WTC11 (cell line): Measurements from ENCODE around the gene SLC5A2. TPM values are rescaled to one million over a fixed set of nuclear protein-coding genes. Genes with fewer than 3 reads are reported as not detected.

Source experiments
- ATAC-seq: fragments of 200-7000 bp; cut with Tn5 transposase; 2 replicates; pipeline ENCODE4 v1.10.0; 2021; ENCODE audit warnings: mild to moderate bottlenecking, moderate library complexity
- CTCF ChIA-PET: fragments of 300-600 bp; sonication (Branson Sonifier 250); formaldehyde crosslinking; loops from one replicate; lab custom pipeline; 2021; ENCODE audit warnings: antibody characterized with exemption; lab: Charles Lee
- POLR2A ChIA-PET: fragments of 350-600 bp; sonication (Branson Sonifier 250); formaldehyde crosslinking; loops from one replicate; lab custom pipeline; 2021; ENCODE audit warnings: antibody characterized with exemption; lab: Charles Lee
- DNase-seq: peaks from one replicate; pipeline ENCODE4 v3.0.0; 2021; ENCODE audit warnings: low spot score
- H3K27ac Mint-ChIP-seq: 2 replicates; pipeline ENCODE4 v1.8.0; 2021; ENCODE audit warnings: mixed read lengths
- H3K27me3 Mint-ChIP-seq: 2 replicates; pipeline ENCODE4 v1.8.0; 2021; ENCODE audit warnings: low read depth, mild to moderate bottlenecking, moderate library complexity, mixed read lengths
- H3K36me3 Mint-ChIP-seq: 2 replicates; pipeline ENCODE4 v1.8.0; 2021; ENCODE audit warnings: mixed read lengths
- H3K4me1 Mint-ChIP-seq: 2 replicates; pipeline ENCODE4 v1.8.0; 2022; ENCODE audit warnings: mixed read lengths
- H3K4me3 Mint-ChIP-seq: 2 replicates; pipeline ENCODE4 v1.8.0; 2021; ENCODE audit warnings: mild to moderate bottlenecking, moderate library complexity, mixed read lengths
- H3K9me3 Mint-ChIP-seq: 2 replicates; pipeline ENCODE4 v1.8.0; 2021; ENCODE audit warnings: mixed read lengths
- ELF4 ChIP-seq: sonication (generic); formaldehyde crosslinking; IDR thresholded peaks from 2 replicates; pipeline ENCODE4 v1.8.1; 2022; ENCODE audit warnings: low read depth, mild to moderate bottlenecking, moderate library complexity, missing genetic modification reagents
- FOXK1 ChIP-seq: sonication (generic); formaldehyde crosslinking; IDR thresholded peaks from 2 replicates; pipeline ENCODE4 v1.8.0; 2022; ENCODE audit warnings: mild to moderate bottlenecking, moderate library complexity, missing genetic modification reagents
- NFATC4 ChIP-seq: fragments of 250-450 bp; sonication (Bioruptor Pico); IDR thresholded peaks from 2 replicates; pipeline ENCODE4 v1.9.0; 2021; ENCODE audit warnings: mild to moderate bottlenecking
- total RNA-seq: library from RNA; stranded (reverse); gene quantifications from 3 replicates; pipeline ENCODE4 v1.2.3, GENCODE V29; 2021
- TF ChIP-seq, protein P1 (sequence below): fragments of 250-450 bp; sonication (Bioruptor Pico); IDR thresholded peaks from 2 replicates; pipeline ENCODE4 v1.8.0; 2021; ENCODE audit warnings: mild to moderate bottlenecking
- TF ChIP-seq, protein P2 (sequence below): sonication (generic); formaldehyde crosslinking; IDR thresholded peaks from 2 replicates; pipeline ENCODE4 v1.8.0; 2022; ENCODE audit warnings: mild to moderate bottlenecking, missing genetic modification reagents
- TF ChIP-seq, protein P3 (sequence below): fragments of 250-450 bp; sonication (Bioruptor Pico); IDR thresholded peaks from 2 replicates; pipeline ENCODE4 v1.9.0; 2021; ENCODE audit warnings: mild to moderate bottlenecking
- TF ChIP-seq, protein P4 (sequence below): sonication (generic); formaldehyde crosslinking; IDR thresholded peaks from 2 replicates; pipeline ENCODE4 v1.8.1; 2022; ENCODE audit warnings: low read depth, missing genetic modification reagents, borderline replicate concordance
- TF ChIP-seq, protein P5 (sequence below): fragments of 250-450 bp; sonication (Bioruptor Pico); conservative IDR thresholded peaks from 2 replicates; pipeline ENCODE4 v1.9.0; 2021; ENCODE audit warnings: mild to moderate bottlenecking
- TF ChIP-seq, protein P6 (sequence below): sonication (generic); formaldehyde crosslinking; IDR thresholded peaks from 2 replicates; pipeline ENCODE4 v1.8.1; 2023; ENCODE audit warnings: mild to moderate bottlenecking, missing genetic modification reagents, moderate library complexity

SLC5A2 gene
- total RNA-seq, 1 experiment from 2014 or later: 0.83 TPM

DNA sequence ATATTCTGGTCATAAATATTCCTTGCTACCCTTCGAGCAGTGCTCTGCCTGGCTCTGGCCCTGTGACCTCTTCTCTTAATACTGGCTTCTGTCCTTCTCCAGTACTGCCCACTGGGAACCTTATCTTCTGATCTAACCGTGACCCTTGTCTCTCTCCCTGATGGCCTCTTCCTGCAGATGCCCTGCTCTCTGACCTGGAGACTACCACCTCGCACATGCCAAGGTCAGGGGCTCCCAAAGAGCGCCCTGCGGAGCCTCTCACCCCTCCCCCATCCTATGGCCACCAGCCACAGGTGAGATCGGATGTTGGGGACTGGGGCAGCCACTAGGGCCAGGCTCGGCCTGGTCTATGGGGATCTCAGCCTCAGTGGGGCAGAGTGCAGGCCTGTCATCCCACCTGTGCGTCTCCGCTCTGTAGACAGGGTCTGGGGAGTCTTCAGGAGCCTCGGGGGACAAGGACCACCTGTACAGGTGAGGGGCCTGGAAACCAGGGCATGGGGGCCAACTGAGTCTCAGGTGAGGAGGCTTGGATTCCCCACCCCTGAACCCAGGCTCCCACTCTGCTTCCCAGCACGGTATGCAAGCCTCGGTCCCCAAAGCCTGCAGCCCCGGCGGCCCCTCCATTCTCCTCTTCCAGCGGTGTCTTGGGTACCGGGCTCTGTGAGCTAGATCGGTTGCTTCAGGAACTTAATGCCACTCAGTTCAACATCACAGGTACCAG, 9.5 kb upstream of the SLC5A2 start (continued):
- TF ChIP-seq, protein P1, sequence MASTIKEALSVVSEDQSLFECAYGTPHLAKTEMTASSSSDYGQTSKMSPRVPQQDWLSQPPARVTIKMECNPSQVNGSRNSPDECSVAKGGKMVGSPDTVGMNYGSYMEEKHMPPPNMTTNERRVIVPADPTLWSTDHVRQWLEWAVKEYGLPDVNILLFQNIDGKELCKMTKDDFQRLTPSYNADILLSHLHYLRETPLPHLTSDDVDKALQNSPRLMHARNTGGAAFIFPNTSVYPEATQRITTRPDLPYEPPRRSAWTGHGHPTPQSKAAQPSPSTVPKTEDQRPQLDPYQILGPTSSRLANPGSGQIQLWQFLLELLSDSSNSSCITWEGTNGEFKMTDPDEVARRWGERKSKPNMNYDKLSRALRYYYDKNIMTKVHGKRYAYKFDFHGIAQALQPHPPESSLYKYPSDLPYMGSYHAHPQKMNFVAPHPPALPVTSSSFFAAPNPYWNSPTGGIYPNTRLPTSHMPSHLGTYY (CRISPR knock-in tag): no peak

DNA sequence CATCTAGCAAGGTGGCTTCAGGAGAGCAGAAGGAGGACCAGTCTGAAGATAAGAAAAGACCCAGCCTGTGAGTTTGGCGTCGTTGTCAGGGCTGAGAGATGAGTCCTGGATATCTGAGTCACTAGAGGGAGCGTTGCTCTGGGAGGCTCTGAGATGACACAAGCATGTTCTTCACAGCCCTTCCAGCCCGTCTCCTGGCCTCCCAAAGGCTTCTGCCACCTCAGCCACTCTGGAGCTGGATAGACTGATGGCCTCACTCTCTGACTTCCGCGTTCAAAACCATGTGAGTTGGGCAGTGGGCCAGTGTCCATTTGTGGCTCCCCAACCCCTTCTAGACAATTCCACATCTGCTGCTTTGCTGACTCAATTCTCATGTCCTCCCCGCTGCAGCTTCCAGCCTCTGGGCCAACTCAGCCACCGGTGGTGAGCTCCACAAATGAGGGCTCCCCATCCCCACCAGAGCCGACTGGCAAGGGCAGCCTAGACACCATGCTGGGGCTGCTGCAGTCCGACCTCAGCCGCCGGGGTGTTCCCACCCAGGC, 8.7 kb upstream of the SLC5A2 start:
- ATAC-seq (no peak), DNase-seq (no peak)
- POLR2A ChIA-PET: no interaction called here
- H3K27ac Mint-ChIP-seq: no peak overlapping the region
- H3K9me3 Mint-ChIP-seq: 0 out of 2 replicates have a peak, but pooled peaks cover 5% of the 10 kb centered on the region
- TF ChIP-seq, protein P2, sequence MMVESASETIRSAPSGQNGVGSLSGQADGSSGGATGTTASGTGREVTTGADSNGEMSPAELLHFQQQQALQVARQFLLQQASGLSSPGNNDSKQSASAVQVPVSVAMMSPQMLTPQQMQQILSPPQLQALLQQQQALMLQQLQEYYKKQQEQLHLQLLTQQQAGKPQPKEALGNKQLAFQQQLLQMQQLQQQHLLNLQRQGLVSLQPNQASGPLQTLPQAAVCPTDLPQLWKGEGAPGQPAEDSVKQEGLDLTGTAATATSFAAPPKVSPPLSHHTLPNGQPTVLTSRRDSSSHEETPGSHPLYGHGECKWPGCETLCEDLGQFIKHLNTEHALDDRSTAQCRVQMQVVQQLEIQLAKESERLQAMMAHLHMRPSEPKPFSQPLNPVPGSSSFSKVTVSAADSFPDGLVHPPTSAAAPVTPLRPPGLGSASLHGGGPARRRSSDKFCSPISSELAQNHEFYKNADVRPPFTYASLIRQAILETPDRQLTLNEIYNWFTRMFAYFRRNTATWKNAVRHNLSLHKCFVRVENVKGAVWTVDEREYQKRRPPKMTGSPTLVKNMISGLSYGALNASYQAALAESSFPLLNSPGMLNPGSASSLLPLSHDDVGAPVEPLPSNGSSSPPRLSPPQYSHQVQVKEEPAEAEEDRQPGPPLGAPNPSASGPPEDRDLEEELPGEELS (CRISPR knock-in tag): no peak
- TF ChIP-seq, protein P3, sequence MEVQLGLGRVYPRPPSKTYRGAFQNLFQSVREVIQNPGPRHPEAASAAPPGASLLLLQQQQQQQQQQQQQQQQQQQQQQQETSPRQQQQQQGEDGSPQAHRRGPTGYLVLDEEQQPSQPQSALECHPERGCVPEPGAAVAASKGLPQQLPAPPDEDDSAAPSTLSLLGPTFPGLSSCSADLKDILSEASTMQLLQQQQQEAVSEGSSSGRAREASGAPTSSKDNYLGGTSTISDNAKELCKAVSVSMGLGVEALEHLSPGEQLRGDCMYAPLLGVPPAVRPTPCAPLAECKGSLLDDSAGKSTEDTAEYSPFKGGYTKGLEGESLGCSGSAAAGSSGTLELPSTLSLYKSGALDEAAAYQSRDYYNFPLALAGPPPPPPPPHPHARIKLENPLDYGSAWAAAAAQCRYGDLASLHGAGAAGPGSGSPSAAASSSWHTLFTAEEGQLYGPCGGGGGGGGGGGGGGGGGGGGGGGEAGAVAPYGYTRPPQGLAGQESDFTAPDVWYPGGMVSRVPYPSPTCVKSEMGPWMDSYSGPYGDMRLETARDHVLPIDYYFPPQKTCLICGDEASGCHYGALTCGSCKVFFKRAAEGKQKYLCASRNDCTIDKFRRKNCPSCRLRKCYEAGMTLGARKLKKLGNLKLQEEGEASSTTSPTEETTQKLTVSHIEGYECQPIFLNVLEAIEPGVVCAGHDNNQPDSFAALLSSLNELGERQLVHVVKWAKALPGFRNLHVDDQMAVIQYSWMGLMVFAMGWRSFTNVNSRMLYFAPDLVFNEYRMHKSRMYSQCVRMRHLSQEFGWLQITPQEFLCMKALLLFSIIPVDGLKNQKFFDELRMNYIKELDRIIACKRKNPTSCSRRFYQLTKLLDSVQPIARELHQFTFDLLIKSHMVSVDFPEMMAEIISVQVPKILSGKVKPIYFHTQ (CRISPR knock-in tag): no peak
- no peak overlapping the region for H3K4me3 Mint-ChIP-seq
- H3K4me1 Mint-ChIP-seq: peaks cover 16% of the 10 kb centered on the region
- H3K36me3 Mint-ChIP-seq: no peaks in the 10 kb centered on the region
- H3K27me3 Mint-ChIP-seq: peaks cover 78% of the 10 kb centered on the region
- CTCF ChIA-PET: interaction anchor here (13.1 kb wide), 1 partner anchor 17 kb away, joined by 221 read pairs; the partner anchor contains the start of gene ARMC5

DNA sequence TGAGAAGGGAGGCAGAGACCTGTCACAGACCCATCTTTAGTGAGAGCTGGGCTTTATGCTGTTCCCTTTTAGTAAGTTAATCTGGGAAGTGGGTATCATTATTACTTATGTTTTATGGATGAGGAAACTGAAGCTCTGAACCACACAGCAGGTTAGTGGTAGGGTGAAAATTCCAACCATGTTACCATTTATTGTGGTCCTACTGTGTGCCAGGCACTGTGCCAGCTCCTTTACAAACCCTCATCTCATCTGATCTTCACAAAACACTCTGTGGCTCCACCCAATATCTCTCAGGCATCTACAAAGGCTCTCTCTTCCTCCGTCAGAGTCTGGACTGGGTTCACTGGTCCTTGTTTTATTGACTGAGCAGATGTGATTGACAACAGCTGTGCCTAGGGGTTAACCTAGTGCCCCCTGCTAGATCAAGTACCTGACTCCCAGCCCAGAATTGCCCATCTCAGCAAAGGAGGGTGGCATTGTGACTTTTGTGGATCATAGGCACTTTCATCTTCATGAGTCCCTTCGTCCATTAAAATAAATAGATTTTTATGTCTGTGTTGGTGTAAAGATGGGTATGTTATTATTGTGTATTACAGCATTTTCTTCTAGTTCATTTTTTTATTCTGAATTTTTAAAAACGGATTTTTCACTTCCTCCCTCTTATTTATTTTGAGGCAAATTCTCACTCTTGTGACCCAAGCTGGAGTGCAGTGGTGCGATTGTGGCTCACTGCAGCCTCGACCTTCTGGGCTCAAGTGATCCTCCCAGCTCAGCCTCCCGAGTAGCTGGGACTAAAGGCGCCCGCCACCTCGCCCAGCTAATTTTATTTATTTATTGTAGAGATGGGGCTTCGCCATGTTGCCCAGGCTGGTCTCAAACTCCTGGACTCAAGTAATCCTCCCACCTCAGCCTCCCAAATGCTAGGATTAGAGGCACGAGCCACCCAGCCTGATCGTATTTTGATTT, 7.9 kb upstream of the SLC5A2 start:
- H3K27ac Mint-ChIP-seq: no peak overlapping the region
- TF ChIP-seq FOXK1 (CRISPR knock-in tag): no peak
- TF ChIP-seq NFATC4 (CRISPR knock-in tag): no peak
- TF ChIP-seq, protein P4, sequence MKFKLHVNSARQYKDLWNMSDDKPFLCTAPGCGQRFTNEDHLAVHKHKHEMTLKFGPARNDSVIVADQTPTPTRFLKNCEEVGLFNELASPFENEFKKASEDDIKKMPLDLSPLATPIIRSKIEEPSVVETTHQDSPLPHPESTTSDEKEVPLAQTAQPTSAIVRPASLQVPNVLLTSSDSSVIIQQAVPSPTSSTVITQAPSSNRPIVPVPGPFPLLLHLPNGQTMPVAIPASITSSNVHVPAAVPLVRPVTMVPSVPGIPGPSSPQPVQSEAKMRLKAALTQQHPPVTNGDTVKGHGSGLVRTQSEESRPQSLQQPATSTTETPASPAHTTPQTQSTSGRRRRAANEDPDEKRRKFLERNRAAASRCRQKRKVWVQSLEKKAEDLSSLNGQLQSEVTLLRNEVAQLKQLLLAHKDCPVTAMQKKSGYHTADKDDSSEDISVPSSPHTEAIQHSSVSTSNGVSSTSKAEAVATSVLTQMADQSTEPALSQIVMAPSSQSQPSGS (CRISPR knock-in tag): no peak
- no peak for TF ChIP-seq ELF4 (CRISPR knock-in tag)
- TF ChIP-seq, protein P5, sequence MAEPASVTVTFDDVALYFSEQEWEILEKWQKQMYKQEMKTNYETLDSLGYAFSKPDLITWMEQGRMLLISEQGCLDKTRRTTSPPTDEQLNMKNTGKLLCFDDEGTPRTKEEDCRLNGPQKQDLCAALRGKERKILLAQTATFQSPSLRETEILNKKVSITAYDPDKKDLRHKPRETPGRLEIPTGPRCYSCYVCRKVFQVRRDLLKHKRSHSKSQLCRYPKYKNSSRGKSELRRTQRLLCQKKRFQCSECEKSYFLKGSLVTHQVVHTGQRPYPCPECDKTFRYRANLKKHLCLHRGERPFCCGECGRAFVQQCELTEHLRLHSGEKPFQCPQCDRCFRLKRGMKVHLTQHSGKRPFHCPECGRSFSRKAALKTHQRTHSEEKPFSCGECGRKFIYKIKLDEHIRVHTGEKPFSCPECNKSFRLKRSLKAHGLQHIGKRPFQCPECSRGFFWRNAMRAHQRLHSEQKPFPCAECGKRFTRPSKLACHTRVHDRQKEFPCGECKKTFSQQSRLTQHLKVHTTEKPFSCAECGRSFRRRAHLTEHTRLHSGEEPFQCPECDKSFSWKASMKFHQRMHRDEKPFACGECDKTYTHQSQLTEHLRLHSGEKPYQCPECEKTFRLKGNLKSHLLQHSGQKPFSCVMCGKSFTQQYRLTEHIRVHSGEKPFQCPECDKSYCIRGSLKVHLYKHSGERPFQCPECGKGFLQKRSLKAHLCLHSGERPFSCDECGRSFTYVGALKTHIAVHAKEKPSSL (CRISPR knock-in tag): no peak
- TF ChIP-seq, protein P6, sequence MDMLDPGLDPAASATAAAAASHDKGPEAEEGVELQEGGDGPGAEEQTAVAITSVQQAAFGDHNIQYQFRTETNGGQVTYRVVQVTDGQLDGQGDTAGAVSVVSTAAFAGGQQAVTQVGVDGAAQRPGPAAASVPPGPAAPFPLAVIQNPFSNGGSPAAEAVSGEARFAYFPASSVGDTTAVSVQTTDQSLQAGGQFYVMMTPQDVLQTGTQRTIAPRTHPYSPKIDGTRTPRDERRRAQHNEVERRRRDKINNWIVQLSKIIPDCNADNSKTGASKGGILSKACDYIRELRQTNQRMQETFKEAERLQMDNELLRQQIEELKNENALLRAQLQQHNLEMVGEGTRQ (CRISPR knock-in tag): no peak
- no peak overlapping the region; the same call in 1 of the 2 replicates for H3K4me3 Mint-ChIP-seq
- ChIA-PET POLR2A (interaction anchor here (0.6 to 1.2 kb wide), 3 partner anchors 12 to 350 kb away, joined by 4 to 7 read pairs (median 4); no protein-coding TSS in a partner anchor), CTCF (interaction anchor here (0.8 to 13.1 kb wide), 3 partner anchors 18 to 240 kb away, joined by 3 to 221 read pairs (median 8); partner anchors contain the start of gene ARMC5)
- H3K9me3 Mint-ChIP-seq: 0 out of 2 replicates have a peak, but pooled peaks cover 5% of the 10 kb centered on the region
- peaks cover 16% of the 10 kb centered on the region for H3K4me1 Mint-ChIP-seq
- no peaks in the 10 kb centered on the region for H3K36me3 Mint-ChIP-seq
- no peak for ATAC-seq
- H3K27me3 Mint-ChIP-seq: peaks cover 87% of the 10 kb centered on the region
- no peak for DNase-seq
